ENCODE data around the gene C19orf33. TPM values are rescaled to one million over a fixed set of nuclear protein-coding genes. Genes with fewer than 3 reads are reported as not detected.

Gene C19orf33
- total and polyA plus RNA-seq, 9 donors: 0.44 to 9.2 (median 0.89) TPM; not detected in 1

DNA sequence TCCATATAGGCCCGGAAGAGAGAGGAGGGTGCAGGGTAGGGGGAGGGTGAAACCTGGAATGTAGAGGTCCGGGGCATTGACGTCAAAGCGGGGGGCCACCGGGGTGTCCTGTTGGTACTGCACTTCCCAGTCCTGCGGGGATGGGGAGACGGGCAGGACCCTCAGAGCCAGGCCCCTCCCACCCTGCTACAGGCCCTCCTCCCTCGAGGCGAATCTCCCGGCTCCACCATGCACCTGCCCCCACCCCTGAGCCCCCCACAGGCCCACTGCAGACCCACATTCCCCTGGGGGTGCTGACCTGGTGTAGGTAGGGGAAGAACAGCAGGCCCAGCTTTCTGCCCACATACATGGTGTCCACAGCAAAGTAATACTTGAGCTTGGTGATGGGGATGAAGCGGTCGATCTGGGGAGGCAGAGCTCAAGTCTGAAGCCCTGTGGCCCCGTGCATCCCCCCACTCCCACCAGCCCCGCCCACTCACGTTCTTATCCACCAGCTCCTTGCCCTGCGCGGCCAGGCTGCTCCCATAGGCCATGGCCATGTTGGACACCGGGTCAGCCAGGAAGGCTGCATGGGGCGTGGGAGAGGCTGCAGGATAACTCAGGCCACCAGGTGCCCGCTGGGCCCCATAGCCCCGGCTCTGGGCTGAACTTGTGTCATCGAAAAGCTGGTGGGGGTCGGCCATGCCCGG, 5.0 kb downstream of the C19orf33 start:
- H3K4me3 ChIP-seq (ENCODE audit: low read length): no peak overlapping the region
- WGBS (ENCODE audit: insufficient coverage): 91% methylated on average over 15 of the region's 24 CpGs
- no peak for DNase-seq
- no peaks in the 10 kb centered on the region for H3K27me3 ChIP-seq (ENCODE audit: control insufficient read depth, insufficient read depth, low read length)
- H3K9me3 ChIP-seq (replicated peaks; ENCODE audit: control insufficient read depth, low read depth, low read length): no peaks in the 10 kb centered on the region
- H3K27ac ChIP-seq (ENCODE audit: low read length): no peak overlapping the region
- no peaks in the 10 kb centered on the region for H3K4me1 ChIP-seq (ENCODE audit: control insufficient read depth, insufficient read depth, low read length)
- H3K36me3 ChIP-seq (ENCODE audit: control insufficient read depth, insufficient read depth, low read length): peaks cover 29% of the 10 kb centered on the region

GRCh38 chr19:38309615-38310278, 5.7 kb downstream of the C19orf33 start:
- WGBS (ENCODE audit: insufficient coverage): no CpG with 5 or more reads among the region's 3 CpGs
- H3K9me3 ChIP-seq (replicated peaks; ENCODE audit: control insufficient read depth, low read depth, low read length): no peaks in the 10 kb centered on the region
- no peaks in the 10 kb centered on the region for H3K27me3 ChIP-seq (ENCODE audit: control insufficient read depth, insufficient read depth, low read length)
- no peak for DNase-seq
- H3K4me1 ChIP-seq (ENCODE audit: control insufficient read depth, insufficient read depth, low read length): no peaks in the 10 kb centered on the region
- no peak overlapping the region for H3K4me3 ChIP-seq (ENCODE audit: low read length)
- H3K27ac ChIP-seq (ENCODE audit: low read length): no peak overlapping the region
- H3K36me3 ChIP-seq (ENCODE audit: control insufficient read depth, insufficient read depth, low read length): peaks cover 29% of the 10 kb centered on the region

DNA sequence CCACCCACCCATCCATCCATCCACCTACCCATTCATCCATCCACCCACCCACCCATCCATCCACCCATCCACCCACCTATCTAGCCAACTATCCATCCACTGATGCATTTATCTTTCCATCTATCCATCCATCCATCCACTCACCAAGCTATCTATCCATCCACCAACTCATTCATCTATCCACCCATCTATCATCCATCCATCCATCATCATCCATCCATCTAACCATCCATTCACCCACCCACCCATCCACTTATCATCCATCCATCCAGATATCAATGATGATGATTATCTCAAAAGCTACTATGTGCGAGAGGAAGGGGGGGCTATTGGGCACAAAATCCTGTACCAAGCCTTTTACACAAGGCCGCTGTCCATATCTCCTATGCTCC, 6.2 kb downstream of the C19orf33 start:
- Histone ChIP-seq H3K27ac (ENCODE audit: low read length) (no peak overlapping the region), H3K9me3 (replicated peaks; ENCODE audit: control insufficient read depth, low read depth, low read length) (no peaks in the 10 kb centered on the region), H3K4me1 (ENCODE audit: control insufficient read depth, insufficient read depth, low read length) (peaks cover 3% of the 10 kb centered on the region), H3K4me3 (ENCODE audit: low read length) (no peak overlapping the region), H3K36me3 (ENCODE audit: control insufficient read depth, insufficient read depth, low read length) (peaks cover 29% of the 10 kb centered on the region), H3K27me3 (ENCODE audit: control insufficient read depth, insufficient read depth, low read length) (no peaks in the 10 kb centered on the region)
- DNase-seq: no peak
- 92% methylated on average over 2 of the region's 2 CpGs for WGBS (ENCODE audit: insufficient coverage)

DNA sequence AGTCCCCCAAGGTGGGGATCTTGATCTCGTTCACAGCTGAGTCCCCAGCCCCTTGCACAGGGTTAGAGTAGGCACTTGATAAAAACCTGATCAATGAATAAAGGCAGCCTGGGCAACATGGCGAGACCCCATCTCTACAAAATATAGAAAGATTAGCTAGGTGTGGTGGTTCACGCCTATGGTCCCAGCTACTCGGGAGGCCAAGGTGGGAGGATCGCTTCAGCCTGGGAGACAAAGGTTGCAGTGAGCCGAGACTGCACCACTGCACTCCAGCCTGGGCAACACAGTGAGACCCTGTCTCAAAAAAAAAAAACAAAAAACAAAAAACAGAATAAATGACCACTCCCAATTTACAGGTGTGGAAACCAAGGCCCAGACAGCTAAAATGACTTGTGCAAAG, 6.9 kb downstream of the C19orf33 start:
- peaks cover 5% of the 10 kb centered on the region for H3K4me1 ChIP-seq (ENCODE audit: control insufficient read depth, insufficient read depth, low read length)
- no peak for DNase-seq
- no peak overlapping the region for H3K4me3 ChIP-seq (ENCODE audit: low read length)
- no CpG with 5 or more reads among the region's 6 CpGs for WGBS (ENCODE audit: insufficient coverage)
- H3K27ac ChIP-seq (ENCODE audit: low read length): no peak overlapping the region
- H3K27me3 ChIP-seq (ENCODE audit: control insufficient read depth, insufficient read depth, low read length): no peaks in the 10 kb centered on the region
- no peaks in the 10 kb centered on the region for H3K9me3 ChIP-seq (replicated peaks; ENCODE audit: control insufficient read depth, low read depth, low read length)
- H3K36me3 ChIP-seq (ENCODE audit: control insufficient read depth, insufficient read depth, low read length): peaks cover 25% of the 10 kb centered on the region

- WGBS (ENCODE audit: insufficient coverage): 0% methylated on average over 39 of the region's 64 CpGs
- Histone ChIP-seq H3K36me3 (ENCODE audit: control insufficient read depth, insufficient read depth, low read length) (no peaks in the 10 kb centered on the region), H3K27me3 (ENCODE audit: control insufficient read depth, insufficient read depth, low read length) (peaks cover 18% of the 10 kb centered on the region), H3K9me3 (replicated peaks; ENCODE audit: control insufficient read depth, low read depth, low read length) (no peaks in the 10 kb centered on the region), H3K27ac (ENCODE audit: low read length) (peak within 1 kb of the TSS; percentile 89), H3K4me3 (ENCODE audit: low read length) (peak within 1 kb of the TSS; percentile 78), H3K4me1 (ENCODE audit: control insufficient read depth, insufficient read depth, low read length) (peaks cover 28% of the 10 kb centered on the region)
- DNase-seq: peak; percentile 99
These were observed 11.8 kb downstream of the C19orf33 start, which contains the start of gene YIF1B for GRCh38 chr19:38315657-38316476. TSS of gene YIF1B (minus strand) at chr19:38315947. CDS start at chr19:38315917, 30 bp downstream.

DNA sequence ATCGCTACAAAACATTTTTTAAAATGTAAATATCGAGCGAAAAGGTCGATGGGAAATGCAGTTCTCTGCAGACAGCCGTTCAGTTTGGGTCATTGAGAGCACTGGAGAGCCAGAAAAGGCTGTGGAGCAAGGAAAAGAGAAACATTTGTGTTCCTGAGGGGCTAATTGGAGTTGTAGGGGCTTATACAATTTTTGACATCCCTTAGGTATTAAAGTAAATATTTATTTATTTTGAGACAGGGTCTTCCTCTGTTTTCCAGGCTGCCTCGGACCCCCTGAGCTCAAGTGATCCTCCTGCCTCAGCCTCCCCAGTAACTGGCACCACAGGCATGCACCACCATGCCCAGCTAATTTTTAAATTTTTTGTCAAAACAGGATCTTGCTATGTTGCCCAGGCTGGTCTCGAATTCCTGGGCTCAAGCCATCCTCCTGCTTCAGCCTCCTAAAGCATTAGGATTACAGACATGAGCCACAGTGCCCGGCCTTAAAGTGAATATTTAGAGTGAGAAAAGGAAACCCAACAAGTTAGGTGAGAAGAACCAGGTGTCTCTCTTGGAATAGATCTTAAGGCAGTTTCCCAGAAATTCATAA, 12.5 kb downstream of the C19orf33 start:
- Histone ChIP-seq H3K36me3 (ENCODE audit: control insufficient read depth, insufficient read depth, low read length) (no peaks in the 10 kb centered on the region), H3K9me3 (replicated peaks; ENCODE audit: control insufficient read depth, low read depth, low read length) (no peaks in the 10 kb centered on the region), H3K4me3 (ENCODE audit: low read length) (peak overlapping the region; percentile 59), H3K27ac (ENCODE audit: low read length) (peak overlapping the region; percentile 89), H3K27me3 (ENCODE audit: control insufficient read depth, insufficient read depth, low read length) (peaks cover 19% of the 10 kb centered on the region), H3K4me1 (ENCODE audit: control insufficient read depth, insufficient read depth, low read length) (peaks cover 28% of the 10 kb centered on the region)
- no peak for DNase-seq
- WGBS (ENCODE audit: insufficient coverage): 20% methylated on average over 5 of the region's 8 CpGs

DNA sequence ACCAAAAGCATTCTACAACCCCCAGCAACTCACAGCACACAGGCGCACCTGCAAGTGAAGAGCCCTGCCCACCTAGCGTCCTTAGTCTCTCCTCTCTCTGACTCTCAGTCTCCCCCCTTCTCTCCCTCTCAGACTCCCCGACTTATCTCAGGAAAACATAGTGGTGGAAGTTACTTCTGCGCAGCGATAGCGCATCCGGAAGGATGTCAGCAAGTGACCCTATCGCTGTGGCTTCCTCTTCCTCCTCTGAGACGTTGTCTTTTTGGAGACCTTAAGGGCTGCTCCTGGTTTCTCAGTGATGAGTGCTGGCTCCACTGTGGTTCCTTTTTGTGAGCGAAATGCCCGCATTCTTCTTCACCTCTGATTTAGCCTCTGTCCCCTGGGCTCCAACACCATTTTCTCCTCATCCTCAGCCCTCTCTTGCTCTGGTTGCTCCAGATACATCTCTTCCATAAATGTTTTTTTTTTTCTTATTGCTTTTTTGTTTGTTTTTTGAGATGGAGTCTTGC, 13.1 kb downstream of the C19orf33 start:
- Histone ChIP-seq H3K4me3 (ENCODE audit: low read length) (no peak overlapping the region), H3K9me3 (replicated peaks; ENCODE audit: control insufficient read depth, low read depth, low read length) (no peaks in the 10 kb centered on the region), H3K36me3 (ENCODE audit: control insufficient read depth, insufficient read depth, low read length) (no peaks in the 10 kb centered on the region), H3K27me3 (ENCODE audit: control insufficient read depth, insufficient read depth, low read length) (peaks cover 19% of the 10 kb centered on the region), H3K27ac (ENCODE audit: low read length) (peak overlapping the region; percentile 29), H3K4me1 (ENCODE audit: control insufficient read depth, insufficient read depth, low read length) (peaks cover 28% of the 10 kb centered on the region)
- DNase-seq: peak; percentile 39
- 68% methylated on average over 8 of the region's 11 CpGs for WGBS (ENCODE audit: insufficient coverage)

DNA sequence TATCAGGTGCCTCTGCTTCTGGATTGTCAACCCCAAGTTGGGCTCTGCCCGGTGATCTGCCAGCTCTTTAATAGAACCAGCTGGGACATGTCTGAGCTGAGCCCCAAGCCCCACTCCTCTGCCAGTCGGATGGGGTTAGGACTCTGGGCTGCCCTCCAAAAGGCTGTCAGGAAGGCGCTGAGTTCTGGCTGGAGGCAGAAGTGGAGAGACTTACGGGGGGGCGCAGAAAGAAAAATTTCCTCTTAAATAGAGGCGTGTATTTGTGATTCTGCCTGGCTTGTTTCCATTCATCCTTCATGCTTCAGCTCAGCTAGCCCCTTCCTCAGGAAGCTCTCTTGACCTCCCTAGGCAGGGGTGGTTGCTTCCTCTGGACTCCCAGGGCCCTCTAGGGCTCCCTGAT, 14.6 kb downstream of the C19orf33 start:
- Histone ChIP-seq H3K4me1 (ENCODE audit: control insufficient read depth, insufficient read depth, low read length) (peaks cover 28% of the 10 kb centered on the region), H3K4me3 (ENCODE audit: low read length) (no peak overlapping the region), H3K36me3 (ENCODE audit: control insufficient read depth, insufficient read depth, low read length) (no peaks in the 10 kb centered on the region), H3K27ac (ENCODE audit: low read length) (no peak overlapping the region), H3K27me3 (ENCODE audit: control insufficient read depth, insufficient read depth, low read length) (peaks cover 19% of the 10 kb centered on the region), H3K9me3 (replicated peaks; ENCODE audit: control insufficient read depth, low read depth, low read length) (no peaks in the 10 kb centered on the region)
- WGBS (ENCODE audit: insufficient coverage): 57% methylated on average over 2 of the region's 6 CpGs
- no peak for DNase-seq

GRCh38 chr19:38319421-38320258, 15.6 kb downstream of the C19orf33 start, which contains the start of gene KCNK6:
TSS of gene KCNK6 (plus strand) at chr19:38319845. CDS start at chr19:38319951, 106 bp downstream.
- Histone ChIP-seq H3K4me1 (ENCODE audit: control insufficient read depth, insufficient read depth, low read length) (peaks cover 28% of the 10 kb centered on the region), H3K36me3 (ENCODE audit: control insufficient read depth, insufficient read depth, low read length) (no peaks in the 10 kb centered on the region), H3K4me3 (ENCODE audit: low read length) (peak within 1 kb of the TSS; percentile 52), H3K27me3 (ENCODE audit: control insufficient read depth, insufficient read depth, low read length) (peaks cover 19% of the 10 kb centered on the region), H3K27ac (ENCODE audit: low read length) (peak within 1 kb of the TSS; percentile 20), H3K9me3 (replicated peaks; ENCODE audit: control insufficient read depth, low read depth, low read length) (no peaks in the 10 kb centered on the region)
- peak; percentile 75 for DNase-seq
- under 1% methylated on average over 64 of the region's 76 CpGs for WGBS (ENCODE audit: insufficient coverage)
